Trophoblast cell (in vitro differentiated cells and primary cell): Measurements from ENCODE around the gene POC1A.
A peak's percentile ranks its signal among the peaks of the same experiment; 100 is the strongest.

ENCODE experiments used
- DNase-seq, 2 donors: peaks; one replicate each; pipeline ENCODE4 v3.0.0-alpha.2; 2016
- H2AFZ ChIP-seq: 2 replicates; pipeline ENCODE4 v1.6.1; 2013; ENCODE audit warnings: low read length, moderate library complexity, mild to moderate bottlenecking; ENCODE audit not compliant: insufficient read depth, poor library complexity
- H2AK5ac ChIP-seq: 2 replicates; pipeline ENCODE4 v1.6.1; 2013; ENCODE audit warnings: mild to moderate bottlenecking, low read length
- H2BK120ac ChIP-seq: 2 replicates; pipeline ENCODE4 v1.6.1; 2013; ENCODE audit warnings: low read length, mild to moderate bottlenecking, moderate library complexity; ENCODE audit not compliant: insufficient read depth, poor library complexity
- H2BK12ac ChIP-seq: 2 replicates; pipeline ENCODE4 v1.6.1; 2013; ENCODE audit warnings: mild to moderate bottlenecking, low read length, moderate library complexity
- H2BK5ac ChIP-seq: 2 replicates; pipeline ENCODE4 v1.6.1; 2013; ENCODE audit warnings: low read length, low read depth, moderate library complexity, mild to moderate bottlenecking; ENCODE audit not compliant: poor library complexity
- H3K14ac ChIP-seq: 2 replicates; pipeline ENCODE4 v1.6.1; 2013; ENCODE audit warnings: mild to moderate bottlenecking, low read length
- H3K18ac ChIP-seq: 2 replicates; pipeline ENCODE4 v1.6.1; 2013; ENCODE audit warnings: mild to moderate bottlenecking, low read length
- H3K23ac ChIP-seq: 2 replicates; pipeline ENCODE4 v1.6.1; 2013; ENCODE audit warnings: low read length
- H3K27ac ChIP-seq: 2 replicates; pipeline ENCODE4 v1.5.1; 2013; ENCODE audit warnings: low read depth, mild to moderate bottlenecking, inconsistent platforms, low read length, moderate library complexity
- H3K27me3 ChIP-seq: 2 replicates; pipeline ENCODE4 v1.6.1; 2013; ENCODE audit warnings: inconsistent platforms, mild to moderate bottlenecking, low read length, moderate library complexity; ENCODE audit not compliant: insufficient read depth
- H3K36me3 ChIP-seq, 2 experiments: 1 replicate in 1 of 2; 2 replicates in 1 of 2; pipeline ENCODE4 v1.6.1; 2013; ENCODE audit warnings: low read length in 2 of 2, mild to moderate bottlenecking in 2 of 2, moderate library complexity in 1 of 2; ENCODE audit not compliant: insufficient read depth in 2 of 2, control insufficient read depth in 1 of 2
- H3K4ac ChIP-seq: 2 replicates; pipeline ENCODE4 v1.6.1; 2013; ENCODE audit warnings: low read depth, mild to moderate bottlenecking, low read length, moderate library complexity
- H3K4me1 ChIP-seq, 2 experiments: 1 replicate in 1 of 2; 2 replicates in 1 of 2; pipeline ENCODE4 v1.6.1; 2013; ENCODE audit warnings: low read length in 2 of 2, mild to moderate bottlenecking in 2 of 2, moderate library complexity in 1 of 2; ENCODE audit not compliant: insufficient read depth in 2 of 2, control insufficient read depth in 1 of 2
- H3K4me2 ChIP-seq: 2 replicates; pipeline ENCODE4 v1.6.1; 2013; ENCODE audit warnings: inconsistent platforms, mild to moderate bottlenecking, low read length, moderate library complexity
- H3K4me3 ChIP-seq: 2 replicates; pipeline ENCODE4 v1.5.1; 2013; ENCODE audit warnings: mild to moderate bottlenecking, low read depth, low read length, inconsistent platforms
- H3K79me1 ChIP-seq: one replicate; pipeline ENCODE4 v1.6.1; 2013; ENCODE audit warnings: low read length
- H3K79me2 ChIP-seq: 2 replicates; pipeline ENCODE4 v1.6.1; 2013; ENCODE audit warnings: low read length, mild to moderate bottlenecking; ENCODE audit not compliant: control insufficient read depth, insufficient read depth, poor library complexity
- H3K9ac ChIP-seq: 2 replicates; pipeline ENCODE4 v1.6.1; 2013; ENCODE audit warnings: mild to moderate bottlenecking, low read length
- H3K9me3 ChIP-seq: 2 replicates; pipeline ENCODE4 v1.6.1; 2013; ENCODE audit warnings: low read depth, mild to moderate bottlenecking, control low read depth, inconsistent platforms, low read length; ENCODE audit not compliant: insufficient read depth
- H4K12ac ChIP-seq: 2 replicates; pipeline ENCODE4 v1.6.1; 2013; ENCODE audit warnings: low read depth, mild to moderate bottlenecking, low read length, moderate library complexity
- H4K8ac ChIP-seq: 2 replicates; pipeline ENCODE4 v1.6.1; 2013; ENCODE audit warnings: low read depth, mild to moderate bottlenecking, low read length, moderate library complexity
- H4K91ac ChIP-seq: one replicate; pipeline ENCODE4 v1.6.1; 2013; ENCODE audit warnings: low read depth, mild to moderate bottlenecking, low read length, moderate library complexity
- WGBS: extraction: QIAGEN DNeasy Blood & Tissue Kit; methylation state at CpG from one replicate; pipeline ENCODE4 v1.1.7; 2013; ENCODE audit warnings: missing lambda C conversion rate; ENCODE audit not compliant: insufficient read length, insufficient coverage; ENCODE audit errors: extremely low coverage; 5-methylcytosine and 5-hydroxymethylcytosine counted together

The POC1A gene

DNA sequence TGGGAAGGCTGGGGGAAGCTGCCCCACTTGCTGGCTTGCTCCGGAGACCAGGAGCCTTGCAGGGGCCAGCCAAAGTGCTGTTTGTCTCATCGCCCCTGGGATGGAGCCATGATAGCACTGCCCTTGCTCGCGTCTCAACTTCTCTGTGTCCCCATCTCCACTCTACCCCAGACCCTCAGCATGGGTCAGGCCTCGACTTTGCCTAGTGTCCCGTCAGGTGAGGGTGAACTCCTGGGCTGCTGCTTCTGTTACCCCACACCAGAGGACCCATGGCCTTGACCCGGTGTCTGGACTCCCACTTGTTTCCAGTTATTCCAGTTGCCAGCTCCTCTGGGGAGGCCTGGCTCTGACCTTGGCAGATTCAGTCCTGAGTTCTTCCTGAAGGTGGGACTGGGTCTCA is 61.3 kb downstream of the POC1A start:
- Histone ChIP-seq H3K18ac (no peak overlapping the region), H2AFZ (no peak overlapping the region), H3K9ac (no peak overlapping the region), H2BK12ac (peak overlapping the region; percentile 5), H3K4me2 (no peak overlapping the region), H3K27ac (no peak overlapping the region), H3K4me3 (no peak overlapping the region), H4K12ac (no peak overlapping the region), H3K27me3 (no peaks in the 10 kb centered on the region), H3K4ac (no peak overlapping the region), H3K9me3 (peaks cover 3% of the 10 kb centered on the region), H3K36me3 (peaks cover 20 to 22% of the 10 kb centered on the region in 2 experiments), H3K79me1 (peaks cover 9% of the 10 kb centered on the region), H2BK5ac (no peak overlapping the region), H3K14ac (no peak overlapping the region), H3K4me1 (peaks cover 44 to 45% of the 10 kb centered on the region in 2 experiments), H4K91ac (peak overlapping the region; percentile 10), H3K79me2 (peaks cover 3% of the 10 kb centered on the region), H2AK5ac (no peak overlapping the region), H3K23ac (no peak overlapping the region), H4K8ac (no peak overlapping the region), H2BK120ac (no peak overlapping the region)
- no CpG with 5 or more reads among the region's 7 CpGs for WGBS
- DNase-seq = no peak

- no CpG with 5 or more reads among the region's 1 CpG for WGBS
- Histone ChIP-seq H3K27ac (no peak overlapping the region), H3K4me1 (peaks cover 44 to 45% of the 10 kb centered on the region in 2 experiments)
These were observed 62.0 kb downstream of the POC1A start for GRCh38 chr3:52092271-52092660.

GRCh38 chr3:52091586-52092270 is 62.5 kb downstream of the POC1A start:
- H4K8ac ChIP-seq = no peak overlapping the region
- H3K9me3 ChIP-seq = peaks cover 3% of the 10 kb centered on the region
- peak overlapping the region; percentile 73 for H2AK5ac ChIP-seq
- no peak for DNase-seq
- no peak overlapping the region for H3K23ac ChIP-seq
- H3K27me3 ChIP-seq = no peaks in the 10 kb centered on the region
- H4K91ac ChIP-seq = peak overlapping the region; percentile 39
- no peak overlapping the region for H3K18ac ChIP-seq
- no peak overlapping the region for H3K9ac ChIP-seq
- H3K79me1 ChIP-seq = peaks cover 9% of the 10 kb centered on the region
- H2BK12ac ChIP-seq = peak overlapping the region; percentile 45
- peaks cover 44 to 45% of the 10 kb centered on the region in 2 experiments for H3K4me1 ChIP-seq
- peak overlapping the region; percentile 22 for H2BK5ac ChIP-seq
- H3K27ac ChIP-seq = no peak overlapping the region
- H4K12ac ChIP-seq = no peak overlapping the region
- H3K4me3 ChIP-seq = no peak overlapping the region
- H3K4ac ChIP-seq = no peak overlapping the region
- H3K4me2 ChIP-seq = no peak overlapping the region
- H3K14ac ChIP-seq = peak overlapping the region; percentile 30
- no peak overlapping the region for H2AFZ ChIP-seq
- peaks cover 4% of the 10 kb centered on the region for H3K79me2 ChIP-seq
- WGBS = no CpG with 5 or more reads among the region's 5 CpGs
- peaks cover 14 to 15% of the 10 kb centered on the region in 2 experiments for H3K36me3 ChIP-seq
- H2BK120ac ChIP-seq = no peak overlapping the region

More at GRCh38 chr3:52092271-52092660, 62.0 kb downstream of the POC1A start:
- no peak overlapping the region for H2BK120ac ChIP-seq
- H3K79me1 ChIP-seq = peaks cover 9% of the 10 kb centered on the region
- H3K9ac ChIP-seq = no peak overlapping the region
- H3K4me3 ChIP-seq = no peak overlapping the region
- peaks cover 4% of the 10 kb centered on the region for H3K79me2 ChIP-seq
- no peaks in the 10 kb centered on the region for H3K27me3 ChIP-seq
- H2BK5ac ChIP-seq = no peak overlapping the region
- H3K9me3 ChIP-seq = peaks cover 3% of the 10 kb centered on the region
- no peak overlapping the region for H3K4ac ChIP-seq
- no peak overlapping the region for H3K4me2 ChIP-seq
- H3K18ac ChIP-seq = no peak overlapping the region
- no peak overlapping the region for H4K12ac ChIP-seq
- no peak overlapping the region for H4K91ac ChIP-seq
- no peak overlapping the region for H2AK5ac ChIP-seq
- H3K36me3 ChIP-seq = peaks cover 18 to 21% of the 10 kb centered on the region in 2 experiments
- H3K23ac ChIP-seq = no peak overlapping the region
- H4K8ac ChIP-seq = no peak overlapping the region
- no peak overlapping the region for H2AFZ ChIP-seq
- no peak overlapping the region for H2BK12ac ChIP-seq
- DNase-seq = no peak
- no peak overlapping the region for H3K14ac ChIP-seq

DNA sequence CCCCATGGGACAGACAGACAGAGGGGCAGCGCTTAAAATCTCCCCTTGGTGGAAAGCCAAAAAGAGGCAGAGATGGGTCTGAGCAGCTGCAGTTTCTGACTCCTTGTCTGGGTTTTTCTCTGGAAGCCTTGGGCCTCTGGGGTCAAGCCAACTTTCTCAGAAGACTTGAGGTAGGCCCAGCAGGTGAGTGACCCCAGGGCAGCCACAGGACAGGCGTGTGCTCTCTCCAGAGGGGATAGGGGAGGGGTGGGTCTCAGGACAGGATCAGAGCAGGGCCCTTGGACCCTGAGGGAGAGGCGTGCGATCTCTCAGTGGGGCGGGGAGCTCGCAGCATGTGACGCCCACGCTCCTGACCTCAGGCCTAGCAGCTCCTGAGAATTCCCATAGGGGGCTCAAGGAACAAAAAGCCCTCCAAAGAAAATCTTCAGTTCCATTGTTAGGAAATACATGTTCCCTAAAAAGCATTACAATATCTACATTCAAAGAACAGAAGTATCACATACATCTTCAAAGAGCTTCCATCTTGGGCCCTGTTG is 63.2 kb downstream of the POC1A start:
- Histone ChIP-seq H2AK5ac (peak overlapping the region; percentile 73), H3K23ac (no peak overlapping the region), H3K27ac (peak overlapping the region; percentile 69), H4K8ac (peak overlapping the region; percentile 64), H3K9ac (no peak overlapping the region), H3K4me1 (peaks cover 44 to 45% of the 10 kb centered on the region in 2 experiments), H3K4ac (peak overlapping the region; percentile 3), H3K14ac (peak overlapping the region; percentile 75), H4K12ac (no peak overlapping the region), H3K9me3 (peaks cover 3% of the 10 kb centered on the region), H3K4me2 (no peak overlapping the region), H3K79me1 (peaks cover 9% of the 10 kb centered on the region), H2AFZ (no peak overlapping the region), H3K79me2 (peaks cover 4% of the 10 kb centered on the region), H3K27me3 (no peaks in the 10 kb centered on the region), H3K36me3 (peaks cover 9 to 14% of the 10 kb centered on the region in 2 experiments), H3K18ac (peak overlapping the region; percentile 49), H2BK120ac (peak overlapping the region; percentile 75), H2BK12ac (peak overlapping the region; percentile 73), H2BK5ac (peak overlapping the region; percentile 22), H3K4me3 (no peak overlapping the region), H4K91ac (peak overlapping the region; percentile 80)
- WGBS = no CpG with 5 or more reads among the region's 8 CpGs
- no peak for DNase-seq
